Measurements from ENCODE around the gene LAYN.

The LAYN gene

DNA sequence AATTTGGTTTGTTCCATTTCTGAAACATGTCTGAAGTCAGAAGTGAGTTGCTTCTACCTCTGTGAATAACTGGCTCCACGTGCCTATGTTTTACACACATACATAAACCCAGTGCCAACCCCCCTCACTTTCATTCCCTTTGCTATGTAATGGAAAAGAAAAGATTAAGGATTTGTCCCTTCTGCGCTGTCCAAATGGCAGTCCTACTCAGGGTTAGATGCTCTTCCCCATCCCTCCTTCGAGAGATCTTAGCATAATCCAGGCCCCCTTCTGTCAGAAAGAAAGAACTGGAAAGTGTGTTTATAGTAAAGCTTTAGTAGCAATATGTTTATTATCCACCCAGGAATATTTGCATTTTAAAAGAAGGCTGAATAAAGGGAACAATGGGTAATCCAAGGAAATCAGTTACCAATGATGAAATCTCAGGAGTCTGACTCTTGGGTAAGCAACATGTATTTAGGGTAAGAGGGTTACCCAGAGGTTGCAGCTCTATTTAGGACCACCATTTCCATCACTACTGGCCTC lies 3.1 kb upstream of the LAYN start:
- in situ Hi-C loops (cut with HindIII; ENCODE audit: low sequenced_read_pairs) = no loop called here
- no peak overlapping the region for H3K4me3 ChIP-seq (ENCODE audit: low read depth, low read length)
- DNase-seq (ENCODE audit: low read depth) = no peak
- TF ChIP-seq CTCF (IDR thresholded peaks at IDR 0.05; ENCODE audit: low read depth, low read length, missing control alignments) = no peak

- TF ChIP-seq CTCF (IDR thresholded peaks at IDR 0.05; ENCODE audit: low read depth, low read length, missing control alignments) = no peak
- no peak overlapping the region for H3K4me3 ChIP-seq (ENCODE audit: low read depth, low read length)
- in situ Hi-C loops (cut with HindIII; ENCODE audit: low sequenced_read_pairs) = no loop called here
- no peak for DNase-seq (ENCODE audit: low read depth)
These were observed 2.0 kb upstream of the LAYN start for GRCh38 chr11:111538407-111539114.

DNA sequence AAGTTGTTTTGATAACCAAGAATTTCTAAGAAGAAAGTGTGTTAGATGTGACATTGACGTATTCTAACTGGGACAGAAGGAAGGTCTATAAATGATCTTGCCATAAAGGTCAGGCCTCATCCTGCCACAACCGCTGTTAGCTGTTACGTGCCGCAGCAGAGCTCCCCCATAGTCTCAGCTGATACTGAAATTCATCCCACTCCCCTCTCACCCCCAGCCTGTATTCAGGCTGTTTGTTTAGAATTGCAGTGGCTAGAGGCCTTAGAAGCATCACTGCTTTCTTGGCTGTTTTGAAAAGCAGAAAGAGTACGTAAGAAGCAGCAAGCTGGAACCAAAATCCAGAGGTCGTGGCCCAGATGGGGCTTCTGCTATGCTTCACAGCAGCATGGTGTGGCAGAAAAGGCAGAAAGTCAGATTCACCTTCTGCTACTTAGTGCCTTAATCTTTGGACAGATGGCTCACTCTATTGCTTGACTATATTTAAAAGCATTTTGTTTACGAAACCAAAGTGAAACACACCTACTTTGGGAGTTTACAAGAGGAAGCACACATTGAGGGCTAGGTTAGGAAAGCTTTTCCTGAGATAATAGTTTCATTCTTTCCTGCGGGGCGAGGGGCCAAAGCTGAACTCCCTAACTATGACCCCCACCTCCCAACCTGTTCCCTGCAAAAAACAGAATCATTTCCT lies 950 bp upstream of the LAYN start:
- peak overlapping the region; percentile 73 for H3K4me3 ChIP-seq (ENCODE audit: low read depth, low read length)
- no peak for DNase-seq (ENCODE audit: low read depth)
- no peak for TF ChIP-seq CTCF (IDR thresholded peaks at IDR 0.05; ENCODE audit: low read depth, low read length, missing control alignments)
- in situ Hi-C loops (cut with HindIII; ENCODE audit: low sequenced_read_pairs) = no loop called here

GRCh38 chr11:111540937-111541253 lies 375 bp downstream of the LAYN start:
- in situ Hi-C loops (cut with HindIII; ENCODE audit: low sequenced_read_pairs) = no loop called here
- H3K4me3 ChIP-seq (ENCODE audit: low read depth, low read length) = peak overlapping the region; percentile 73
- DNase-seq (ENCODE audit: low read depth) = no peak
- no peak for TF ChIP-seq CTCF (IDR thresholded peaks at IDR 0.05; ENCODE audit: low read depth, low read length, missing control alignments)

- DNase-seq (ENCODE audit: low read depth) = peak; percentile 81
- in situ Hi-C loops (cut with HindIII; ENCODE audit: low sequenced_read_pairs) = no loop called here
- TF ChIP-seq CTCF (IDR thresholded peaks at IDR 0.05; ENCODE audit: low read depth, low read length, missing control alignments) = no peak
- peak overlapping the region; percentile 73 for H3K4me3 ChIP-seq (ENCODE audit: low read depth, low read length)
These were observed 938 bp downstream of the LAYN start for GRCh38 chr11:111541254-111542061.

DNA sequence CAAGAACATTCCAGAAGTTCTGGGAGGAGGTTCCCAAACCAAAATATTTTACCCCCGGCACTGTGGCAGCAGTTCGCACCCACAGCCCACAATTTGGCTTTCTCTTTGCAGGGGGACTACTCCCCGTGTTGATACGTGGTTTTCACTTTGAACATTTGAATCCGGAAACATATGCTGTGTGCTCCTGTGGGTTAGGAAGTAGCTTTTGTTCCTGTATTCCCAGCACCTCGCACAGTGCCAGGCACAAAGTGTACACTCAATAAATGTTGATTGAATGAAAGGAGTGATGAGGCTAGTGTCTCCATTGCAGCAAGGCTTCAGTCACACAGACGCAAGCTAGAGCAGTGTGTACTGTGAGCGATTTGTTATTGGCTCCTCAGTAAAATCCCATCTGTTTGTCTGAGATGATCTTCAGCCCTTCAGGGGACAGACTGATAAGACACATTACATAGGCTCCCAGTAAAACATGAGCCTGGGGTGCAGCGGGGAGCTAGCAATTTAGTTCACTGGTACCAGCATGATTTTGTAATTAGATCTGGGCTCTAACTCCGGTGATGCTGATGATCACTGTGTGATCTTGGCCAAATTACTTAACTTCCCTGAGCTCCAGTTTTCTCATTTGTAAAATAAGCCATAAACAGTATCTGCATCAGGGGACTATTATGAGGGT lies 2.2 kb downstream of the LAYN start:
- H3K4me3 ChIP-seq (ENCODE audit: low read depth, low read length) = peak overlapping the region; percentile 73
- no peak for TF ChIP-seq CTCF (IDR thresholded peaks at IDR 0.05; ENCODE audit: low read depth, low read length, missing control alignments)
- no peak for DNase-seq (ENCODE audit: low read depth)
- in situ Hi-C loops (cut with HindIII; ENCODE audit: low sequenced_read_pairs) = no loop called here

All from astrocyte of the cerebellum (primary cell).